HG02852 (cell line): ENCODE results near the gene ARID3A.

Experiments used
- ATAC-seq: cut with Tn5 transposase; IDR thresholded peaks from one replicate; pipeline ENCODE4 v1.9.1; 2021; ENCODE audit warnings: mild to moderate bottlenecking, moderate library complexity; ENCODE audit not compliant: unreplicated experiment

The ARID3A gene

DNA sequence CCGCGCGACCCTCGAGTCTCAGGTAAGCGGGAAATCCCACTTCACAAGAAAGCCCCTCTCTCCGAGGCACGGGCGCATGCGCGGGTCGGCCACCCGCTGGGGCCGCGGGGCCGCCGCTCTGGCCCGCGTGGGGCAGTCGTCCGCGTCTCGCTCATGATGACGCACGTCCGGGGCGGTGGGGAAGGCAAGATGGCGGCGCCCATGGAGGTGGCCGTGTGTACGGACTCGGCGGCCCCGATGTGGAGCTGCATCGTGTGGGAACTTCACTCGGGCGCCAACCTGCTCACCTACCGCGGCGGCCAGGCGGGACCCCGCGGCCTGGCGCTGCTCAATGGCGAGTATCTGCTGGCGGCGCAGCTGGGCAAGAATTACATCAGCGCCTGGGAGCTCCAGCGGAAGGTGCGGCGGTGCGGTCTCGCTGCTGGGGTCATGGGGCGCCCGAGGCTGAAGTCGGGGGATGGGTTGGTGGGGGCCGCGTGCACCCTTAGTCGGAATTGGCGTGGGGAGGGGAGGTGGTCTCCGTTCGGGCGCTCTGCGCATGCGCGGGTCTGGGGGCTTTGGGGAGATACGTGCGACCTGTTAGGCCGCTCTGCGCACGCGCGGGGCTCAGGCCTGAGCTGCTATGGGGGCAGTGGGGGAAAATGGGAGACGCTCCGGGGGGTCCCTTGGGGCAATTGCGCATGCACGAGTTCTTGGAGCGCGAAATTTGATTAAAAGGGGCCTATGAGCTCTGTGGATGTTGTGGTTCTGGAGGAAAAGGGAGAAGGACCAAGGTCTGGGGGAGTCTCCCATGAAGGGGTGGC, 58.5 kb downstream of the ARID3A start, which contains the start of gene WDR18:
WDR18 (plus strand) TSS at position 181 of the 803 bp plus-strand sequence; CDS start at position 190, 9 bp downstream.
- peak; percentile 77 for ATAC-seq

DNA sequence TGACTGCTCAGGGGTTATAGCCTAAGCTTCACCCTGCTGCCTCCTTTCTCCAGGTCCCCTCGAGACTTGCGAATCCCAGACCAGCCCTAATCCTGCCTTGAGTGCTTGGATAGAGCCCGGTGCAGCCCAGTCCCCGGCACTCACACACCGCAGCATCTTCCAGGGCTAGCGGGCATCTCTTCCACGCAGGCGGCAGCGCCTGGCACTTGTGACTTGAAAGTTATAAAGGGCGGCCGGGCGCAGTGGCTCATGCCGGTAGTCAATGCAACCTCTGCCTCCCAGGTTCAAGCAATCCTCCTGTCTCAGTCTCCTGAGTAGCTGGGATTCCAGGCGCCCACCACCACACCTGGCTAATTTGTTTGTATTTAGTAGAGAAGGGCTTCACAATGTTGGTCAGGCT, 60.2 kb downstream of the ARID3A start:
- ATAC-seq = no peak

DNA sequence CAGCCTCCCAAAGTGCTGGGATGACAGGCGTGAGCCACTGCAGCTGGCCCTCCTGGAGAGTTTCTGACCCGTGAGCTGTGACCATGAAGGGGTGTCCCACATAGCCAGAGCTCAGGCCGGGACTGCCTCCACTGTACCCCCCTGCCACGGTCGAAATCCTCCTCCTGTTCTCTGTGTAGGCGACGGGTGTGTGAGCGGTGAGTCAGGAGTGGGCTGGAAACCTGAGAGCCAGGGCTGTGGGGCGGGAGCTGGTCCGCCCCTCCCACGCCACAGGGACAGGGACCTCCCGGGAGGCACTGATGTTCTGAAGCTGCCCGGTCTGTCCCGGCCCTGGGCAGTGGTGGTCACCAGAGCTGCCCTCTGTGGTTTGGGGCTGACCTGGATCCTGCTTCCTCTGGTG, 62.2 kb downstream of the ARID3A start:
- no peak for ATAC-seq

DNA sequence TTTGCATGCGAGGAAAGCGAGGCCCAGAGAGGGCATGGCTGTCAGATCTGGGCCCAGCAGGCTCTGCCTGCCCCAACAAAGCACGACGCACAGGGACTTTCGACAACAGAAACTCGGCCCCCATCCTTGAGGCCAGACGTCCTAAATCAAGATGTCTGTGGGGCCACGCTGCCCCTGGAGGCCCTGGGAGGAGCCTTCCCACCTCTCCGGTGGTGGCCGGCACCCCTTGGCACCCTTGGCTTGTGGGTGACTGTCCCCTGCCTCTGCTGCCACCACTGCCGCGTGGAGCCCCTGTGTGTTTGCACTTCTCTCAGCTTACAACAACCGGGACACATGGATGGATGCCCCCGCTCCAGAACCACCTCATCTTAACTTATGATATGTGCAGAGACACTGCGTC, 62.7 kb downstream of the ARID3A start:
- ATAC-seq = no peak

DNA sequence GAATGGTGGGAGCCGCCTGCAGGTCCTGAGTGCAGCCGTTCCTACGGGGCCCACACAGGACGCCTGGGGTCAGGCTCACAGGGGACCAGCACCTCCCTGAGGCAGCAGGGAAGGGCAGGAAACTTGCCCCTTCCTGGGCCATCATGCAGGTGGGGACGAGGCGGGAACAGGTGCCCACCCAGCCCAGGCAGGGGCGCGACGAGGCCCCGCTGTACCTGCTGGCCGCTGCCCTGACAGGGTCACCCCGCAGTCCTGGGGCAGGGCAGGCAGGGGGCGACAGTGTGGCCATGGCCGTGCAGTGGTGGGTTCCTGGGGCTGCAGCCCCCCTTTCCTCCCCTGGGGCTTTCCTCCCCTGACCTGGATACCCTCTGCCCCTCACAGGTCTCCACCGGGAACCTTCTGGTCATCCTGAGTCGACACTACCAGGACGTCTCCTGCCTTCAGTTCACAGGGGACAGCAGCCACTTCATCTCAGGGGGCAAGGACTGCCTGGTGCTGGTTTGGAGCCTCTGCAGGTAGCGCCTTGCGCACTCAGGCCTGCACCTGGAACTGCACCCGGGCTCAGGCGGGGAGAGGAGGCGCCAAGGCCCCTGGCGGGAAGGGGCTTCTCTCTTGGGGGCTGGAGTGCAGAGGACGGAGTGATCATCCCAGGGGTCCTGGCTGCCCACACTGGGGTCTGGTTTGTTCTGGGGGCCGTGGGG, 63.7 kb downstream of the ARID3A start:
- no peak for ATAC-seq

DNA sequence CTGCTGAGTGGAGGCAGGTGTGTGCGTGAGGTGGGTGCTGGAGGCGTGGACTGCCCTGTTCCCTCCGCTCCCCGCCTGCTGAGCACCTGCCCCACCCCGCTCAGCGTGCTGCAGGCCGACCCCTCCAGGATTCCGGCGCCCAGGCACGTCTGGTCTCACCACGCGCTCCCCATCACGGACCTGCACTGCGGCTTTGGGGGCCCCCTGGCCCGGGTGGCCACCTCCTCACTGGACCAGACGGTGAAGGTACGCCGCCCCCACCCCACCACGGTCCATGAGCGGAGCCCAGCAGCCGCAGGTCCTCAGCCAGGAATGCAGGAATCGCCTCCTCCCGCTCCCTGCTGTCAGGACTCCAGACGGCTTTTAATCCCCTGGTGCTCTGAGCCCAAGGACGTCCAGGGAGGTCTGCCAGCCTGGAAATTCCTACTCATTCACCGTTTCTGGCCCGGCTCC, 64.3 kb downstream of the ARID3A start:
- no peak for ATAC-seq

DNA sequence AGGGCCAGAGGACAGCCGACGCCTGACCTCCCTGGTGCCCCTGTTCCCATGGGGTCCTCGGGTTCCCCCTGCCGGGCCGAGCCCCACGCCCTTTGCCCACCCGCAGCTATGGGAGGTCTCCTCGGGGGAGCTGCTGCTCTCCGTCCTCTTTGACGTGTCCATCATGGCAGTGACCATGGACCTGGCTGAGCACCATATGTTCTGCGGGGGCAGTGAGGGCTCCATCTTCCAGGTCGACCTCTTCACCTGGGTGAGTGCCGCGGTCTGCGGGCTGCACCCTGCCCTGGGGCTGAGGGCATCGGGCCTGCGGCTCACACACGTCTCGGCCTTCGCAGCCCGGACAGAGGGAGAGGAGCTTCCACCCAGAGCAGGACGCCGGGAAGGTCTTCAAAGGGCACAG, 64.9 kb downstream of the ARID3A start:
- ATAC-seq = no peak

DNA sequence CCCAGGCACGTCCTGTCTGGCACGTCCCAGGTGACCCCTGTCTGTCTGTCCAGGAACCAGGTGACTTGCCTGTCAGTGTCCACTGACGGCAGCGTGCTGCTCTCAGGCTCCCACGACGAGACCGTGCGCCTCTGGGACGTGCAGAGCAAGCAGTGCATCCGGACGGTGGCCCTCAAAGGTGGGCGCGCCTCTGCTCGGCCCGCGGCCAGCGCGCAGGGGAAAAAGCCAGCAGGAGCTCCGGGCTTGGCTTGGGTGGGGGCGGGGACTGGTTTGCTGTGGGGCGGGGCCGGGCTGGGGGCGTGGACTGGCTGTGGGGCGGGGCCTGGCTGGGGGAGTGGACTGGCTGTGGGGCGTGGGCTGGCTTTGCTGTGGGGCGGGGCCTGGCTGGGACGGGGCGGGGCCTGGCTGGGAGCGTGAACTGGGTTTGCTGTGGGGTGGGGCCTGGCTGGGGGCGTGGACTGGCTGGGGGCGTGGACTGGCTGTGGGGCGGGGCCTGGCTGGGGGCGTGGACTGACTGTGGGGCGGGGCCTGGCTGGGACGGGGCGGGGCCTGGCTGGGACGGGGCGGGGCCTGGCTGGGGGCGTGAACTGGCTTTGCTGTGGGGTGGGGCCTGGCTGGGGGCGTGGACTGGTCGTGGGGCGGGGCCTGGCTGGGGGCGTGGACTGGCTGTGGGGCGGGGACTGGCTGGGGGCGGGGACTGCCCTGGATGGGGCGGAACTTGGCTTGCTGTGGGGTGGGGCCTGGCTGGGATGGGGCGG, 65.5 kb downstream of the ARID3A start:
- ATAC-seq = no peak

DNA sequence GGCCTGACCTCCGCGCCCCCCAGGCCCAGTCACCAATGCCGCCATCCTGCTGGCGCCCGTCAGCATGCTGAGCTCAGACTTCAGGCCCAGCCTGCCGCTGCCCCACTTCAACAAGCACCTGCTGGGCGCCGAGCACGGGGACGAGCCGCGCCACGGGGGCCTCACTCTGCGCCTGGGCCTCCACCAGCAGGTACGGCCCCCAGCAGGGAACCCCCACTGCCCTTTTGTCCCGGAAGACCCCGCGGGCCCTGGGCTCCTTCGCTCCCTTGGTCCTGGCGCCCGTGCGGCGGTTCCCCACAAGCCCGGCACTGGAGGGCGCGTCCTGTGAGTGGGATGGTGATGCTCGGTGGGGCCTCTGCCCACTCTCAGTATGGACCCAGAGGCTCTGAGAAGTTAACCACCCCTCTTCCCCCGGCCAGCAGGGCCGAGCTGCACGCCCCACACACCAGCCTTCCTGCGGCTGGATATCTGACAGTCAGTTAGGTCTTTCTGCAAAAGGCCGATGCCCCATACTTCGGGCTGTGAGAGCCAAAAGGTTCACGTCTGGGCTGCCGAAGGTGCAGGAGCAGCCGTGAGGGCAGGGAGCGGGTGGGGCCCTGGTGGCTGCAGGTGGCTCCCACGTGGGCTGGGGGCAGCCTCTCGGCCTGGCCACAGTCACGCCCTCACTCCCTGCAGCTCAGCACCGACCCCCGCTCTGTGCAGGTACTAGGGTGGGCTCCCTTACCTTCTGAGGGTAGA, 66.3 kb downstream of the ARID3A start:
- no peak for ATAC-seq

DNA sequence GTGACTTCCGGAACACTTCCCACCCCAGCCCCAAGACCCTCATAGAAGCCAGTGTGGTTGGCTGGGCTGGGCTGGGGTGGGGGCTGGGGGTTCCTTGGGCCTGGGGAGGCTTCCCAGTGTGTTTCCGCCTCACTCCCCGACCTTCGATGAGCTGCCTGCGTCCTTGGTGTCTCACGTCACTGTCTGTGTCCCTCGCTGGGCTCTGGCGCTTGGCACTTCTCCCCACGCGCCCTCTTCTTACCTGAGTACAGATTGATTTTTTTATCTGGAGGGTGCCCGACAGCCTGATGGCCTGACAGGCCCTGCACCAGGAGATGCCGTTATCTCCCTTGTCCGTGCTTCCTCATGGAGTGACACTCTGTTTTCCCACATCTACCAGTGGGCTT, 66.8 kb downstream of the ARID3A start:
- ATAC-seq = no peak

DNA sequence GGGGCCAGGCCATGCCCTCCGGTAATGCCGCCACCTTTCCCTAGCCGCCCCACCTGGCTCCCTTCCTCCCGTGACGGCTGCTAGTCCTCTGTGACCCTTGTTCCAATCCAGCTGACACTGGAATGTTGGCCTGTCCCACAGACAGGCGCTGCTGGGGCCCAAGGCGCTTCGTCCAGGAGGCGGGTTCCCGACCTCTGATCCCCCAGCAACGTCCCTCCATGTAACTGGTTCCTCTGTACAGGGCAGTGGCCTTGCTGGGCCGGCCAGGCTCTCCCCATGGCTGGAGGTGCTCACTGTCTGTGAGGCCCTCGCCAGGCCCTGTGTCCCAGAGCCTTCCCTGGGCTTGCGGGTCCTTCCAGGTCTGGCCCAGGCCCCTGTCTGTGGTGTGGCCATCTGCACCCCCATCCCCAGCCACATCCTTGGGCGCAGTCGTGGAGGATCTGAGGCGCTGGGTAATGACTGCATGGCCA, 67.6 kb downstream of the ARID3A start:
- ATAC-seq = no peak

DNA sequence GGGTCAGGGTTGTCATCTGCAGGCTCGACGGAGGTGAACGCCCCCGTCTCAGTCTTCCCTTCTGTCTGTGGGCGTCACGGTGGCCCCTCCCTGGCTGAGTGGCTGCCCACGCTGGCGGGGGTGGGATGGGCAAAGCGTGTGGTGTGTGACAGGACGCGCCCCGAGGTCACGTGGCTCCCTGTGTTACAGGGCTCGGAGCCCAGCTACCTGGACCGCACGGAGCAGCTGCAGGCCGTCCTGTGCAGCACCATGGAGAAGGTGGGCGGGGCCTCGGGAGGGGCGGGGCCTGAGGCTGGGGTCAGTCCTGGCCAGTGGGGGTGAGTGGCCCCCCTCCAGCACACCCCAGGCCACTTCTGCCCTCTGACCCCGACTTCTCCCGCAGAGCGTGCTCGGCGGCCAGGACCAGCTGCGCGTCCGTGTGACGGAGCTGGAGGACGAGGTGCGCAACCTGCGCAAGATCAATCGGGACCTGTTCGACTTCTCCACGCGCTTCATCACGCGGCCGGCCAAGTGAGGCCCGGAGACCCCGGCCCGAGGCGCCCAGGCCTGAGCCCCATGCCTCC, 68.1 kb downstream of the ARID3A start:
- ATAC-seq = no peak

DNA sequence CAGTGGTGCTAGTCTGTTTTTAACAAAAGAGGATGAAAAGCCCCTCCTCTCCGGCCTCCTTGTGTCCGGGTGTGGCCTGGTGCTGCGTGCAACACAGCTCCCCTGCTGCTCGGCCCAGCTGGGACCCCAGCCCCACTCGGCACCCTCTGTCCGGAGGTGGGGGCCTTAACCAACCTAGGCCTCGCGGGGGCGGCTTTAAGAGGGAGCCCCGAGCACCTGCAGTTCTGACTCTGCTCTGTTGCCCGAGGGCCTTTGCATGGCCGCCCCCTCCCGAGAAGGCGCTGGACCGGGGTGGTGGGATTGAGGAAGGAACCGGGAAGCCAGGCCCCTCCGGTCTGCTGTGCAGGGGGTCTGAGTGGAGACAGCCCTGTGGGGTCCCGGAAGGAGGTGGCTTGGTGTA, 68.7 kb downstream of the ARID3A start:
- no peak for ATAC-seq

DNA sequence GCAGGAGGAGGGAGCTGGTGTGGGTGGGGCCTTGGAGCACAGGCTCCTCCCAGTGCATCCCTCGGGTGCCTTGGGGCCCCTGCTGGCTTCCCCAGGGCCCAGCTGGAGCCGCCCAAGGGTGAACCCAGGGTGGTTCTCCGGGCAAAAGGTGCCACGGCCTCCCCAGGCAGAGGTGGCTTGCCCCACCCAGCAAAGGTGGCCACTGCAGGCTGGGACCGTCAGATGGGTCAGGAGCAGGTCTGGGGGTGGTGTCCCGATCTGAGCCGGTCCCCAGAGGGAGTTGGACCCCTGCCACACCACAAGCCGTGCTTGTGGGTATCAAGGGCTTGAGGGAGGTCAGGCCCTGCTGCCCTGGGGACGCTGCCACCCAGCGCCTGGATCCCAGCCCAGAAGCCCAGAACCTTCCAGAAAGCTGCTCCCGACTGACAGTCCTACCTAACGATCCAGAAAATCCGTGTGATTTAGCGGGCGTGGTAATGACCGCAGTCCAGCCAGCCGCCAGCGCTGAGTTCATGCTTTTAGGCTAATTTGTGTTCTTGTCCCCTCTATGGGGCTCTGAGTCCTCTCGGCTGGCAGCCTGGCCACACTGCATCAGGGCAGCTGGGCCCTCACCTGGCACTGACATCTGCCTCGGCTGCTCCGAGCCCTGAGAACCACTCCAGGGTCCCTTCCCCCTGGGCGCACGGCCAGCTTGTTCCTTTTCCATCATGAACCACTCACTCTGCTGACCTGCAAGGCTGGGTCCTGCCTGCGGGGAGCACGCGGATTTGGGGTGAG, 69.4 kb downstream of the ARID3A start:
- ATAC-seq = no peak

DNA sequence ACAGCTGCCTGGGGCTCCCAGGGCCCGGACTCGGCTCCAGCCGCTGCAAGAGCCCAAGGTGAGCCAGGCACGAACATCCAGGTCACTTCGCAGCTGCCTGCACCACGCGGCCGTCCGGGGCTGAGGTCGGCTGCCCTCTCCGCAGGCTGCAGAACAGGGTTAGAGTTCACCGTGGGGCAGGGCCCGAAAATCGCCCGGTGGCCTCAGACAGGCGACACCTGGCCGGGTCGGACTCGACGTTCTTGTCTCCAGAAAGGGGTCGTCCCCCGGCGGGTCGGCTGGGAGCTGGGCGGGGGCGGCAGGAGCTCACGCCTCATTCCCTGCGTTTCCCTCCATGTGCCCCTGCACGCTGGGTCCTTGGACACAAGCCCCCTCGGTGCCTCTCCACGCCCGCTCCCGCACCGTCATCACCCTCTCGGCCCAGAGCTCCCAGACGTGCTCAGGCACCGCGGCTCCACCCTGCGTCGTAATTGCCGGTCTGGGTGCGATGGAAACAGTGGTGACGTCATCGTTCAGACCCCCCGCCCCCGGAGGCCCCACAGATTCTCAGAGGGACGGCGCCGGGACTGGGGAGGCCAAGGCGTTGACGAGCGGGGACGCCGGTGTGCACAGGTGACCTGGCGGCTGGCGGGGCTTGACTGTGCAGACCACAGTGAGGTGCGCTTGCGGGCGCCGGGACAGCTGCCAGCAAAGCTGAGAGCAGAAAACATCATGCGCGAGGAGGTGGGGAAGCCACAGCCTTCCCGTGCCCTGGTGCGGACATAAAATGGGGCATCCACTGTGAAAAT, 70.4 kb downstream of the ARID3A start:
- no peak for ATAC-seq

DNA sequence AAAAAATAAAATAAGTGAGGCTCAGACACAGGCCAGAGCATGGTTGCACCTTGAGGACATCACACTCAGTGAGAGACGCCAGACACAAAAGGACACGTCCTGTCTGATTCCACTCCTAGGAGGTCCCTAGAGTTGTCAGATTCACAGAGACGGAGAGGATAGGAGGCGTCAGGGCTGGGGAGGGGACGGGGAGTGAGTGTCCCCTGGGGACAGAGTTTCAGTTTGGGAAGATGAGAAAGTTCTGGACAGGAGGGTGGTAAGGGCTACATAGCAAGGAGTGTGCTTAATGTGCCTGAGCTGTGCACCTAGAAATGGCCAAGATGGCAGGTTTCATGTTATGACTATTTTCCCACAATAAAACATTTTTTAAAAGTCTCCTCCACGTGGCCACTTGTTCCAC, 72.2 kb downstream of the ARID3A start:
- no peak for ATAC-seq

DNA sequence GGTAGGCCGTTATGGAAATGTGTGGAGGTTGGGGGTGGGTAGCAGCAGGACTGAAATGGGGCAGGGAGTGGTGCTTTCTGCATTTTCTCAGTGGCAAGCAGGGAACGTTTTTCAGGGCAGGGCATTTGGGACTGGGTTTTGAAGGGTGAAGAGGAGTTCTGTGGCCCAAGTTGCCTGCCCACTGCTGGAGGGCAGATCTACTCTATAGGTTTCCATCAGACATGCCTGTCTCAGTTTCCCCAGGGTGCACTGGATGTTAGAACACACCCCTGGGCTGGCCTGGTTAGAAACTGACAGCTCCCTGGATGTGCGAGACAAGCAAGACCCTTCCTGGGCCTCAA, 73.5 kb downstream of the ARID3A start:
- ATAC-seq = no peak

DNA sequence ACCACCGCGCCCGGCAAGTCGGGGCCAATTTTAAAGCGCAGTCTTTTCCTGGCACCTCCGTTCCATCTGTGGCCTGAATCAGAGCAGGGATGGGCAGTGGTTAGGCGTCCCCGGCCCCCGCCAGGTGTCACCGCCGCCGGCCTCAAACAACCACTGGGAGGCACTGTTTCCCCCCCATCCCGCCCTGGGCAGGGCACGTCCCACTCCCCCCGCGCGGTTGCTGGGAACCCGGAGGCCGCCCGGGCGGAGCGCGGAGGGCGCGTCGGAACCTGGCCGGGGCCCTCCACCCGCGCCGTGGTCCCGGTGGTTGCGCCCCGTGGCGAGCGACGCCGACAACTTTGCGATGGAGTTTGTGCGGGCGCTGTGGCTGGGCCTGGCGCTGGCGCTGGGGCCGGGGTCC, 74.3 kb downstream of the ARID3A start, which contains the start of gene GRIN3B:
GRIN3B (plus strand) TSS at position 325 of the 400 bp plus-strand sequence; CDS start at position 344, 19 bp downstream.
- no peak for ATAC-seq
